HG03558 (cell line): ENCODE results near the gene OR2T29.
"Not testable (repeated sequence)": the region's sequence is repeated elsewhere in the genome, so short reads cannot be mapped to it uniquely, and the experiment has no call there.

Source experiments
- ATAC-seq: cut with Tn5 transposase; IDR thresholded peaks from one replicate; pipeline ENCODE4 v1.9.1; 2021; ENCODE audit warnings: moderate number of reproducible peaks; ENCODE audit not compliant: unreplicated experiment; ENCODE audit errors: extremely low read depth

OR2T29 gene

GRCh38 chr1:248562672-248563071 is at the start of gene OR2T29:
Gene OR2T29 (minus strand): TSS chr1:248562772. CDS start chr1:248559491, 3,281 bp downstream.
- ATAC-seq: not testable (repeated sequence)

GRCh38 chr1:248611883-248612414 is 49.4 kb upstream of the OR2T29 start:
- ATAC-seq: no peak

DNA sequence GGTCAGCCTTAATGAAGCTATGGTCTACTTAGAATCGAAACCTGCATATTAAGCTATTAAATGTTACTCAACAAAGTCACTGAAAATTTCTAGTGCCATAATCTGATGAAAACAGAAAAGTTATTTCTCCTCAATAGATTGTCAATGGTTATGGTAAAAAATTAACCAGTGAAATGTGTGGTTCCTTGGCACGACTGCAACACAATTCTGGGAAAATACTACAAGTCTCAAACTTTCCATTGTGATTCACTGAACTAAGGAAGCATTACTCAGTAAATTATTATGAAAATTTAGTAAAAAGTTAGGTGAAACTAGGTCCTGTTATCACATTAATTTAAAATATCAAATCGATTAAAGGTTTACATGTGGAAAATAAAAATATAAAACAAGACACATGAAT is 47.7 kb upstream of the OR2T29 start:
- no peak for ATAC-seq

DNA sequence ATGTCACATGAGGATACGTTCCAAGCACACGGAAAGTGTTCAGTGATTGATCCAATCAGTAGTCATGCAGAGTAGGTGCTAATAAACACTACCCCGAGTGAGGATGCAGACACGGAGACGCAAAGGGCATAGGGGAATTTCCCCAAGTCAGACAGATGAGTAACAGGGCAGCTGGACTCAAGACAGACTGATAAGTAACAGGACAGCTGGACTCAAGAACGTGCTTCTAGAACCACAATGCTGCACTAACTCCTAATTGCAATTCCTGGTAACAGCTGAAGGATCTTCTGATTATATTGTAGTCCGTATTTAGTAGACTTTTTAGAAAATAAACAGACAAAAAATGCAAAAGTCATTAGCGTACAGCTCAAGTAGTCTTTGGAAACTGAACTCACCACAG is 36.8 kb upstream of the OR2T29 start:
- ATAC-seq: no peak

- ATAC-seq: no peak
Observed at GRCh38 chr1:248597589-248597988, 35.0 kb upstream of the OR2T29 start, which contains the start of gene OR2T10. Gene OR2T10 (minus strand): TSS chr1:248597700. CDS start chr1:248593768, 3,932 bp downstream.

- ATAC-seq: no peak
Observed at GRCh38 chr1:248596615-248597014, 34.0 kb upstream of the OR2T29 start.

- no peak for ATAC-seq
Observed at GRCh38 chr1:248593226-248593625, 30.7 kb upstream of the OR2T29 start.

- ATAC-seq: no peak
Observed at GRCh38 chr1:248592655-248593054, 30.1 kb upstream of the OR2T29 start.

- no peak for ATAC-seq
Observed at GRCh38 chr1:248590055-248590454, 27.5 kb upstream of the OR2T29 start.

GRCh38 chr1:248589334-248589733 is 26.8 kb upstream of the OR2T29 start:
- no peak for ATAC-seq

GRCh38 chr1:248585266-248585665 is 22.7 kb upstream of the OR2T29 start:
- no peak for ATAC-seq

DNA sequence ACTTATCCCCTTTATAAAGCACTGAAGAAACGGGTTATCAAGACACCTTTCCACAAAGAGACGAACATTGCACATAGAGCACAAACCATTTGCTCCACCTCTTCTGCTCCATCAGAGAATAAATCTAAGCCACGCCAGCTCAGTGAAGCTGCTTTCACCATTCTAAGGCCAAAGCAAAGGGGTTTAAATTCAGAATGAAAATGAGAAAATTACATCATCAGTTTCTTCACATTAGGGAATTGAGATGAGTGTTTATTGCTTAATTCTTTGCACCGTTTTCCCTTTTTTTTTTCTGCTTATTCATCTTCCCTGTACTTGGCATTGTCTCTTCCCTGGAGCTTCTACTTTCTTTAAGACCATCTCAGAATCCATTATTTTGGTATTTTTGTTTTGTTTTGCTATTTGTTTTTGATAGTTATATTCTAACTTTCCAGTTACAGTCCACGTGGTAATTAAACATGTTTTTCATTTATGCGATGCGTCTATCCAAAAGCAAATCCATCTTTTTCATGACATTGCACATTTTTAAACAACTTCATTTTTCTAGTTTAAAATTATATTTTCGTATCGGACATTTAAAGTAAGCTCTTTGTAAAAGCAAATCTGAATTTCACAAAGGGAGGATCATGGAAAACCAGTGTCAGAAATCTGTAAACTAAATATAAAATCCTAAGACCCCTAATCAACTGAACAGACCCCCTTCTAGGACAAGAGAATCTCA is 13.8 kb upstream of the OR2T29 start:
- ATAC-seq: no peak

- ATAC-seq: not testable (repeated sequence)
Observed at GRCh38 chr1:248574657-248575056, 12.1 kb upstream of the OR2T29 start, which contains the start of gene OR2T34. Gene OR2T34 (minus strand): TSS chr1:248574757. CDS start chr1:248574757, 0 bp downstream.

- ATAC-seq: not testable (repeated sequence)
Observed at GRCh38 chr1:248573856-248574255, 11.3 kb upstream of the OR2T29 start.

GRCh38 chr1:248572049-248572448 is 9.5 kb upstream of the OR2T29 start:
- ATAC-seq: peak; percentile 96

GRCh38 chr1:248570811-248571210 is 8.2 kb upstream of the OR2T29 start:
- not testable (repeated sequence) for ATAC-seq

- ATAC-seq: not testable (repeated sequence)
Observed at GRCh38 chr1:248569049-248569448, 6.5 kb upstream of the OR2T29 start.

- peak; percentile 57 for ATAC-seq
Observed at GRCh38 chr1:248565530-248566373, 3.2 kb upstream of the OR2T29 start.

DNA sequence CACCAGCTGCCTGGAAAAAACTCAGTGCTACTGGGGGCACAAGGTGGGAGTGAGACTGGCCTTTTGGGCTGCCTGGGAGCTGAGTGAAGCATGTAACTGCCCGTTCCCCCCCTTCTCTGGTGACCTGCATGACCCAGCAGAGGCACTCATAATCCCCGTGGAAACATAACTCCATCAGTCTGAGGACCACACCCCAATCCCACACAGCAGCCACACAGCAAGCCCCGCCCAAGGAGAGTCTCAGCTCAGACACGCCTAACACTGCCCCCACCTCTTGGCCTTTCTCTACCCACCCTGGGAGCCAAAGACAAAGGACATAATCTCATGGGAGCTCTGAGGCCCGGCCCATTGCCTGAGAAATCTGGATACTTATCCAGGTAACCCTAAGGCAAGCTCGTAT is 11.5 kb downstream of the OR2T29 start:
- ATAC-seq: not testable (repeated sequence)

GRCh38 chr1:248547383-248547782 is 15.2 kb downstream of the OR2T29 start:
- ATAC-seq: not testable (repeated sequence)

DNA sequence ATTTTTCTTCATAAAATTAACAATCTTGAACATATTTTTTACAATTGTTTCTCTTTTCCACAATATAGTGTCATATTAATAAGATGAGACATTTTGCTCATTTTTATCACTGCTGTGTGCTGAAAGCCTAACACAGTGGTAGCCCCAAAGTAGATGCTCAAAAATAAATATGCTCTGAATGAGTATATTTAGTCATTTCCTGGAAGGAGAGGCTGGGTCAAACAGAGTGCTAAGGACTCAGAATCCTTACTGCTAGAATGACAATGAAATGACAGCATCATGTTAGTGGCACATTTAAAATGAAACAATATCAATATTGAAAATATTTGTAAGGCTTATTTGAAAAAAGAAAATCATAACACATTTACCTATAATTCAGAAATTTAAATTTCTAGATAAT is 25.1 kb downstream of the OR2T29 start:
- ATAC-seq: not testable (repeated sequence)
